Measurements from ENCODE around the gene ZNF19. TPM values are rescaled to one million over a fixed set of nuclear protein-coding genes. Genes with fewer than 3 reads are reported as not detected.

The ZNF19 gene
- total RNA-seq, 1 donor from 2014 or later, result 7.4 TPM

DNA sequence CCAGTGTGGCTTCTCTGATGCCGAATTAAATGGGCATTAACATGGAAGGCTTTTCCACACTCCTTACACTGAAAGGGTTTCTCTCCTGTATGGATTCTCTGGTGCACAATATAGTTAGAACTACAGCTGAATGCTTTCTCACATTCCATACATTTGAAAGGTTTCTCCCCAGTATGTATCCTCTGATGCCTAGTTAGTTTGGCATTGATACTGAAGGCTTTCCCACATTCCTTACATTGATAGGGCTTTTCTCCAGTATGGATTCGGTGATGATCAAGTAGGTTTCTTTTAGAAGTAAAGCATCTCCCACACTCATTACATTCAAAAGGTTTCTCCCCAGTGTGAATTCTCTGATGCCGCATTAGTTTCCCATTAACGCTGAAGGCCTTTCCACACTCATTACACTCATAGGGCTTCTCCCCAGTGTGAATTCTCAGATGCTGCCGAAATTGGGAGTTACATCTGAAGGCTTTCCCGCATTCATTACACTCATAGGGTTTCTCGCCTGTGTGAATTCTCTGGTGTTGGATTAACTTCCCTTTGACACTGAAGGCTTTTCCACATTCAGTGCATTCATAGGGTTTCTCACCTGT is 40.8 kb downstream of the ZNF19 start:
- Mint-ChIP-seq H3K4me1 (no peaks in the 10 kb centered on the region), H3K27me3 (ENCODE audit: low read depth) (no peaks in the 10 kb centered on the region), H3K27ac (ENCODE audit: unreplicated experiment) (no peak overlapping the region), H3K9me3 (peaks cover 45% of the 10 kb centered on the region), H3K4me3 (no peak overlapping the region), H3K36me3 (ENCODE audit: low read depth) (peaks cover 70% of the 10 kb centered on the region)
- no peak for DNase-seq (ENCODE audit: low read depth, low spot score)
- no peak for TF ChIP-seq CTCF (conservative IDR thresholded peaks at IDR 0.05)

DNA sequence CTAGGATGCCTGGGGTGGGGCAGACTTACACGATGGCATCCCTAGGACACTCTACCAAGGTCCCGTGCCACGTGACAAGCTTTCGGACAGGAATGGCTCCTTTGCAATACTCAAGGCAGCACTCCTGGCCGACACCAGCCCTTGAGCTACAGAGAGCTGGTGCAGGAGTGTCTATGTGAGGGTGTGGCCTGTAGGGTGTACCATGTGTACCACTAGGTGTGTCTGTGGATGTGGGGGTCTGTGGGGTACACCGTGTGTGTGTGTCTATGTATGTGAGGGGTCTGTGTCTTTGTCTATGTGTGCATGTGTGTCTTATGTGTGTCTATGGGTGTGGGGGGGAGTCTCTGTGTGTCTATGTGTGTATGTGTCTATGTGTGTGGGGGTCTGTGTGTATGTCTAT is 45.4 kb downstream of the ZNF19 start:
- TF ChIP-seq CTCF (conservative IDR thresholded peaks at IDR 0.05), result no peak
- Mint-ChIP-seq H3K27ac (ENCODE audit: unreplicated experiment) (no peak overlapping the region), H3K27me3 (ENCODE audit: low read depth) (peaks cover 18% of the 10 kb centered on the region), H3K36me3 (ENCODE audit: low read depth) (peaks cover 25% of the 10 kb centered on the region), H3K4me1 (no peaks in the 10 kb centered on the region), H3K9me3 (peaks cover 23% of the 10 kb centered on the region), H3K4me3 (peak overlapping the region; percentile 14)
- no peak for DNase-seq (ENCODE audit: low read depth, low spot score)

DNA sequence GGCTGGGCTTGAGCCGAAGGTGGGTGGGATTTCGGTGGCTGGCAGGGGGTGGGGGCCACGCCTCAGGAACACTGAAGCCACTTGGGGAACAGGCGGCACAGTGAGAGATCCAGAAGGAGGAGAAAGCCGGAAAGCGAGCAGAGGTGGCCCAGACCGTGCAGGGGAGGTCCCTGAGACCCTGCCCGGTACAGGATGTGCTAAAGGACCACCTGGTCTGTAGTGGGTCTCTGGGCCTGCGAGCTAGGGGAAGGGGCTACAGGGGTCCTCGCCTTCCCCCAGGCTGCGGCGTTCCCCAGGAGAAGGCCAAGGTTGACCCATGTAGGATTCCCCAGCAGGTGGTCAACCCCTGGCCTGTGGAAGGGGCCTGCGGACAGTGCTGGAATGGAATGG is 47.1 kb downstream of the ZNF19 start, which contains the start of gene TLE7:
Gene TLE7, minus strand, starts transcription at position 4 of the 390 bp plus-strand sequence. CDS start 8,730 bp downstream, outside the sequence.
- Mint-ChIP-seq H3K27me3 (ENCODE audit: low read depth) (peaks cover 34% of the 10 kb centered on the region), H3K9me3 (peaks cover 14% of the 10 kb centered on the region), H3K27ac (ENCODE audit: unreplicated experiment) (no peak within 1 kb of the TSS), H3K4me3 (no peak within 1 kb of the TSS), H3K36me3 (ENCODE audit: low read depth) (peaks cover 9% of the 10 kb centered on the region), H3K4me1 (no peaks in the 10 kb centered on the region)
- no peak for TF ChIP-seq CTCF (conservative IDR thresholded peaks at IDR 0.05)
- no peak for DNase-seq (ENCODE audit: low read depth, low spot score)

DNA sequence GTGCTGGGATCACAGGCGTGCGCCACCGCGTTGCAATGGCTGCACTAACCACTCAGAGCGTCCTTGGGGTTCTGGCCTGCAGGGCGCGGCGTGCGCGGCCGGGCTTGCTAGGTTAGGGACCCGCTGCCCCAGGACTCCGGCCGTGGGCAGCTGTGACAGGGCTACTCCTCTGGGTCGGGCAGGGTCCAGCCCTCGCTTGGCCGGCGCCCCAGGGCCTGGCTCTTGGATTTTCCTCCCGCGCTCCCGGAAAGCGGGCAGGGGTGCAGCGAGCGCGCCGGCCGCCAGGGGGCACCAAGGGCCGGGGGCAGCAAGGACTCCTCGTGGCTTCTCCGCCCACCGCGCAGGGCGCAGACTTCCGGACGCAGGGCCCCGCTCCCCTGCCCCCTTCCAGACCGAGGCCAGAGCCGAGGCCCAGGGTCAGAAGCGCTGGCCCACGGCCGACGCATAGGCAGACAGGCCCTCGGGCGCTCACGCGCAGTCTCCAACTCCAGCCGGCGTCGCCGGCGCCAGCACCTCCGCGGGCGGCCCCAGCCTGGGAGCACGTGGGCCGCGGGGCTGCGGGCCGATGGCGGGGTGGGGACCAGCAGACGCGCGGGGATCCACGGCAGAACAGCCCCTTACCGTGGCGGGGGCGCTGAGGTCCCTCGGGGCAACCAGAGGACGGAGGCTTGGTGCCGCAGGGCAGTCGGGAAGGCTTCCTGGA is 47.6 kb downstream of the ZNF19 start:
- Mint-ChIP-seq H3K4me3 (no peak overlapping the region), H3K27ac (ENCODE audit: unreplicated experiment) (no peak overlapping the region), H3K27me3 (ENCODE audit: low read depth) (peaks cover 38% of the 10 kb centered on the region), H3K36me3 (ENCODE audit: low read depth) (peaks cover 9% of the 10 kb centered on the region), H3K4me1 (no peaks in the 10 kb centered on the region), H3K9me3 (peaks cover 14% of the 10 kb centered on the region)
- DNase-seq (ENCODE audit: low read depth, low spot score), result no peak
- peak; percentile 28 for TF ChIP-seq CTCF (conservative IDR thresholded peaks at IDR 0.05)

GRCh38 chr16:71440669-71441347 is 48.3 kb downstream of the ZNF19 start:
- no peaks in the 10 kb centered on the region for H3K4me1 Mint-ChIP-seq
- peak; percentile 38 for TF ChIP-seq CTCF (conservative IDR thresholded peaks at IDR 0.05)
- peaks cover 45% of the 10 kb centered on the region for H3K27me3 Mint-ChIP-seq (ENCODE audit: low read depth)
- no peak overlapping the region for H3K4me3 Mint-ChIP-seq
- H3K36me3 Mint-ChIP-seq (ENCODE audit: low read depth), result peaks cover 7% of the 10 kb centered on the region
- no peak for DNase-seq (ENCODE audit: low read depth, low spot score)
- peaks cover 12% of the 10 kb centered on the region for H3K9me3 Mint-ChIP-seq
- no peak overlapping the region for H3K27ac Mint-ChIP-seq (ENCODE audit: unreplicated experiment)
